ENCODE measurements around the gene FIG4. TPM values are rescaled to one million over a fixed set of nuclear protein-coding genes. Genes with fewer than 3 reads are reported as not detected.

The FIG4 gene
- total and polyA plus RNA-seq, 8 donors, result 4.0 to 10.8 (median 6.1) TPM

DNA sequence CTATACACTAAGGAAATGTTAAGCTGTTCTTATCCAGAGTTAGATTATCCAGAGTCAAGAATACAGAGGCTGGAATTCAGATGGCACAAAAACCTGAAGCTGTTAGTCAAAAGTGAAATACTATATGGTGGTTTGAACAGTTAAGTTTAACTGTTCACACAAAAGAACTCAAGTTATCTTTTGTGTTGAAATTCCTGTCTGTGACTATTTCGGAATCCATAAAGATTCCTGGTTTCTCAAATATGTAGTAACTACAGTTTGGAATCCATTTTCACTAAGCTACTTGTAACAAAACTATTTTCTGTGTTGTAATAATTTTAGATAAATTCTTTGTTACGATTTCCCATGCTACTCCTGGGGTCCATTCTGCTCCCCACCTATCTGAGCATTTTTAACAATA, 24.5 kb downstream of the FIG4 start:
- intact Hi-C loops (cut with DNase I), result no loop called here
- 90 to 94% methylated on average over 2 of the region's 2 CpGs for WGBS, 2 donors
- no peaks in the 10 kb centered on the region for H3K4me1 ChIP-seq

DNA sequence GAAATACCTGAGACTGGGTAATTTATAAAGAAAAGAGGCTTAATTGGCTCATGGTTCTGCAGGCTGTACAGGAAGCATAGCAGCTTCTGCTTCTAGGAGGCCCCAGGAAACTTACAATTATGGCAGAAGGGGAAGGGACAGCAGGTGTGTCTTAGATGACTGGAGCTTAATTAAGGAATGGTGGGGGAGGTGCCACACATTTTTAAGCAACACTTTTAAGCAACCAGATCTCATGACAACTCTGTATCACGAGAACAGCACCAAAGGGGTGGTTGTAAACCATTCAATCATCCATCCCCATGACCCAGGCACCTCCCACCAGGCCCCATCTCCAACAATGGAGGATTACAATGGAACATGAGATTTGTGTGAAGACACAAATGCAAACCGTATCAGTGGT, 26.9 kb downstream of the FIG4 start:
- H3K36me3 ChIP-seq, result peaks cover 0 to 7% (median 0%) of the 10 kb centered on the region in 3 donors
- TF ChIP-seq, protein P1, sequence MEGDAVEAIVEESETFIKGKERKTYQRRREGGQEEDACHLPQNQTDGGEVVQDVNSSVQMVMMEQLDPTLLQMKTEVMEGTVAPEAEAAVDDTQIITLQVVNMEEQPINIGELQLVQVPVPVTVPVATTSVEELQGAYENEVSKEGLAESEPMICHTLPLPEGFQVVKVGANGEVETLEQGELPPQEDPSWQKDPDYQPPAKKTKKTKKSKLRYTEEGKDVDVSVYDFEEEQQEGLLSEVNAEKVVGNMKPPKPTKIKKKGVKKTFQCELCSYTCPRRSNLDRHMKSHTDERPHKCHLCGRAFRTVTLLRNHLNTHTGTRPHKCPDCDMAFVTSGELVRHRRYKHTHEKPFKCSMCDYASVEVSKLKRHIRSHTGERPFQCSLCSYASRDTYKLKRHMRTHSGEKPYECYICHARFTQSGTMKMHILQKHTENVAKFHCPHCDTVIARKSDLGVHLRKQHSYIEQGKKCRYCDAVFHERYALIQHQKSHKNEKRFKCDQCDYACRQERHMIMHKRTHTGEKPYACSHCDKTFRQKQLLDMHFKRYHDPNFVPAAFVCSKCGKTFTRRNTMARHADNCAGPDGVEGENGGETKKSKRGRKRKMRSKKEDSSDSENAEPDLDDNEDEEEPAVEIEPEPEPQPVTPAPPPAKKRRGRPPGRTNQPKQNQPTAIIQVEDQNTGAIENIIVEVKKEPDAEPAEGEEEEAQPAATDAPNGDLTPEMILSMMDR (IDR thresholded peaks at IDR 0.05), result no peak
- FAIRE-seq (no peak), DNase-seq (no peak), ATAC-seq (no peak)
- H3K27ac ChIP-seq, result no peak overlapping the region
- H3K9me3 ChIP-seq, result no peaks in the 10 kb centered on the region
- intact Hi-C loops (cut with DNase I), result no loop called here
- H3K4me3 ChIP-seq, result no peak overlapping the region
- WGBS, 2 donors, result 86 to 91% methylated on average over 2 of the region's 2 CpGs
- no peaks in the 10 kb centered on the region for H3K27me3 ChIP-seq
- no peaks in the 10 kb centered on the region for H3K4me1 ChIP-seq

More for the DNA sequence above, 24.5 kb downstream of the FIG4 start:
- no peak for DNase-seq
- Histone ChIP-seq H3K9me3 (no peaks in the 10 kb centered on the region), H3K36me3 (peaks cover 0 to 7% (median 0%) of the 10 kb centered on the region in 3 donors), H3K27me3 (no peaks in the 10 kb centered on the region), H3K27ac (no peak overlapping the region), H3K4me3 (no peak overlapping the region)
- ATAC-seq, result no peak
- no peak for FAIRE-seq
- TF ChIP-seq, protein P1 (IDR thresholded peaks at IDR 0.05), result no peak

DNA sequence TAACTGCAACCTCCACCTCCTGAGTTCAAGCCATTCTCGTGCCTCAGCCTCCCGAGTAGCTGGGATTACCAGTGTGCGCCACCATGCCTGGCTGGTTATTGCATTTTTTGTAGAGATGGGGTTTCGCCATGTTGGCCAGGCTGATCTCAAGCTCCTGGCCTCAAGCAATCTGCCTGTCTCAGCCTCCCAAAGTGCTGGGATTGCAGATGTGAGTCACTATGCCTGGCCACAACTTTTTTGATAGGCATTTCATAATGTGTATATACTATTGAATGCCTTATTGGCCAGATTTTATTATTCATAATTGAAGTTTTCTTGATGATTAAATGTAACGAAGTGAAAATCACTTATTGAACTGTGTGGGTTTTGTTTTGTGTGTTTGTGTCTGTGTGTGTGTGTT, 27.9 kb downstream of the FIG4 start:
- no peaks in the 10 kb centered on the region for H3K4me1 ChIP-seq
- H3K9me3 ChIP-seq, result no peaks in the 10 kb centered on the region
- no peak overlapping the region for H3K4me3 ChIP-seq
- intact Hi-C loops (cut with DNase I), result no loop called here
- H3K36me3 ChIP-seq, result peaks cover 0 to 7% (median 0%) of the 10 kb centered on the region in 3 donors
- no peak overlapping the region for H3K27ac ChIP-seq
- TF ChIP-seq, protein P1 (IDR thresholded peaks at IDR 0.05), result no peak
- H3K27me3 ChIP-seq, result no peaks in the 10 kb centered on the region
- 98 to 100% methylated on average over 5 of the region's 5 CpGs for WGBS, 2 donors
- DNase-seq (no peak), ATAC-seq (no peak), FAIRE-seq (no peak)

DNA sequence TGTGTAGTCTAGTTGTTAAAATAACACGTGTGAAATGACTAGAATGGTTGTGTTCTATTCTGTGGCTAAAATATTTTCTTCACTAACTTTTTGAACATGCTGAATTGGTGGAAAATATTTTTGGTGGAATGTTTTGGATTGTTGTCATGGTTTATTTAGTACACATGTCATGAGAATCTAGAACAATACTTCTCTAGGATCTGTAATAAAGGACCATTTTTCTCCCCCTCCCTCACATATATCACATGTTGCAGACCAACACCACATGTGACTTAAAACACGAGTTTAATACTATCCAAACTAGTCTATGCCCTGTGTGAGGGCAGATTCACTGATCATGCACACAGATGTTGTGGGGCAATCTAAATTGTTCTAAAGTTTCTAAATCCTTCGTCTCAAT, 29.2 kb downstream of the FIG4 start:
- DNase-seq (no peak), ATAC-seq (no peak), FAIRE-seq (no peak)
- no peaks in the 10 kb centered on the region for H3K9me3 ChIP-seq
- H3K36me3 ChIP-seq, result peaks cover 0 to 7% (median 0%) of the 10 kb centered on the region in 3 donors
- intact Hi-C loops (cut with DNase I), result no loop called here
- no peaks in the 10 kb centered on the region for H3K27me3 ChIP-seq
- no peaks in the 10 kb centered on the region for H3K4me1 ChIP-seq
- no peak overlapping the region for H3K4me3 ChIP-seq
- H3K27ac ChIP-seq, result no peak overlapping the region
- TF ChIP-seq, protein P1 (IDR thresholded peaks at IDR 0.05), result no peak
- WGBS, 2 donors, result 81 to 89% methylated on average over 3 of the region's 3 CpGs

DNA sequence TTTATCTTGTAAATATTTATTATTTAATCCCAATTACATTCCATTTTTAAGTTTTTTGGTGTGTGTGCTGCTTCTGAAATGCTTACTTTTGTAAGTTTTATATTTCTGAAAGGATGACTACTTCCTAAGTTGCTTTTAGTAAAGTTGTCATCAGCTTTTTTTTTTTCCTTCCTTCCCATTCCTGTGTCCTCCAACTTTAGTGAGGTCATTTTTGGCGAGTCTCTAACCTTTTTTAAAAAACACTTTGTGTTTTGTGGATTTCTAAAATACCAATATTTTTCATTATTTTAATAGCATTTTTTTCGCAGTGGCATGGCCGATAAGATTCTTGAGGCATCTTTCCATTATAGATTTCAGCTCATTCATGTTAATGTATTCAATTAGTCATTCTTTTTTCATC, 30.9 kb downstream of the FIG4 start:
- Histone ChIP-seq H3K36me3 (peaks cover 0 to 7% (median 0%) of the 10 kb centered on the region in 3 donors), H3K9me3 (no peaks in the 10 kb centered on the region), H3K27me3 (no peaks in the 10 kb centered on the region), H3K4me3 (no peak overlapping the region), H3K4me1 (no peaks in the 10 kb centered on the region), H3K27ac (no peak overlapping the region)
- DNase-seq, result no peak
- ATAC-seq, result no peak
- 88 to 89% methylated on average over 3 of the region's 3 CpGs for WGBS, 2 donors
- TF ChIP-seq, protein P1 (IDR thresholded peaks at IDR 0.05), result no peak
- no peak for FAIRE-seq
- intact Hi-C loops (cut with DNase I), result no loop called here
